WTC11 (cell line): ENCODE results near the gene EDN2. TPM values are rescaled to one million over a fixed set of nuclear protein-coding genes. Genes with fewer than 3 reads are reported as not detected.

Source experiments
- ATAC-seq: fragments of 200-7000 bp; cut with Tn5 transposase; 2 replicates; pipeline ENCODE4 v1.10.0; 2021; ENCODE audit warnings: mild to moderate bottlenecking, moderate library complexity
- CTCF ChIA-PET: fragments of 300-600 bp; sonication (Branson Sonifier 250); formaldehyde crosslinking; loops from one replicate; lab custom pipeline; 2021; ENCODE audit warnings: antibody characterized with exemption; lab: Charles Lee
- POLR2A ChIA-PET: fragments of 350-600 bp; sonication (Branson Sonifier 250); formaldehyde crosslinking; loops from one replicate; lab custom pipeline; 2021; ENCODE audit warnings: antibody characterized with exemption; lab: Charles Lee
- DNase-seq: peaks from one replicate; pipeline ENCODE4 v3.0.0; 2021; ENCODE audit warnings: low spot score
- H3K27ac Mint-ChIP-seq: 2 replicates; pipeline ENCODE4 v1.8.0; 2021; ENCODE audit warnings: mixed read lengths
- H3K27me3 Mint-ChIP-seq: 2 replicates; pipeline ENCODE4 v1.8.0; 2021; ENCODE audit warnings: low read depth, mild to moderate bottlenecking, moderate library complexity, mixed read lengths
- H3K36me3 Mint-ChIP-seq: 2 replicates; pipeline ENCODE4 v1.8.0; 2021; ENCODE audit warnings: mixed read lengths
- H3K4me1 Mint-ChIP-seq: 2 replicates; pipeline ENCODE4 v1.8.0; 2022; ENCODE audit warnings: mixed read lengths
- H3K4me3 Mint-ChIP-seq: 2 replicates; pipeline ENCODE4 v1.8.0; 2021; ENCODE audit warnings: mild to moderate bottlenecking, moderate library complexity, mixed read lengths
- H3K9me3 Mint-ChIP-seq: 2 replicates; pipeline ENCODE4 v1.8.0; 2021; ENCODE audit warnings: mixed read lengths
- CTCF ChIP-seq: fragments of 200-600 bp; IDR thresholded peaks from 2 replicates; pipeline ENCODE4 v1.8.0; 2022; ENCODE audit warnings: antibody characterized with exemption
- E2F4 ChIP-seq: sonication (generic); formaldehyde crosslinking; IDR thresholded peaks from 2 replicates; pipeline ENCODE4 v1.8.1; 2022; ENCODE audit warnings: low read depth, mild to moderate bottlenecking, moderate library complexity, missing genetic modification reagents, borderline replicate concordance
- FOXK1 ChIP-seq: sonication (generic); formaldehyde crosslinking; IDR thresholded peaks from 2 replicates; pipeline ENCODE4 v1.8.0; 2022; ENCODE audit warnings: mild to moderate bottlenecking, moderate library complexity, missing genetic modification reagents
- IRF1 ChIP-seq: sonication (generic); formaldehyde crosslinking; IDR thresholded peaks from 2 replicates; pipeline ENCODE4 v1.8.0; 2023; ENCODE audit warnings: missing genetic modification reagents
- NFE2L1 ChIP-seq: sonication (generic); formaldehyde crosslinking; IDR thresholded peaks from 2 replicates; pipeline ENCODE4 v1.8.1; 2023; ENCODE audit warnings: missing genetic modification reagents
- NR3C1 ChIP-seq: sonication (generic); formaldehyde crosslinking; conservative IDR thresholded peaks from 2 replicates; pipeline ENCODE4 v1.8.1; 2023; ENCODE audit warnings: low read depth, mild to moderate bottlenecking, missing genetic modification reagents
- OVOL2 ChIP-seq: fragments of 250-450 bp; sonication (Bioruptor Pico); IDR thresholded peaks from 2 replicates; pipeline ENCODE4 v1.9.0; 2021; ENCODE audit warnings: mild to moderate bottlenecking, borderline replicate concordance
- PREB ChIP-seq: sonication (generic); formaldehyde crosslinking; IDR thresholded peaks from 2 replicates; pipeline ENCODE4 v1.8.1; 2022; ENCODE audit warnings: mild to moderate bottlenecking, missing genetic modification reagents, moderate library complexity, borderline replicate concordance
- RORB ChIP-seq: fragments of 250-450 bp; sonication (Bioruptor Pico); IDR thresholded peaks from 2 replicates; pipeline ENCODE4 v1.9.0; 2021; ENCODE audit warnings: mild to moderate bottlenecking
- SP1 ChIP-seq: sonication (generic); formaldehyde crosslinking; conservative IDR thresholded peaks from 2 replicates; pipeline ENCODE4 v1.8.1; 2022; ENCODE audit warnings: missing genetic modification reagents
- TEAD1 ChIP-seq: sonication (generic); formaldehyde crosslinking; IDR thresholded peaks from 2 replicates; pipeline ENCODE4 v1.8.0; 2022; ENCODE audit warnings: mild to moderate bottlenecking, missing genetic modification reagents
- TEAD4 ChIP-seq: sonication (generic); formaldehyde crosslinking; IDR thresholded peaks from 2 replicates; pipeline ENCODE4 v1.8.0; 2022; ENCODE audit warnings: mild to moderate bottlenecking, missing genetic modification reagents
- TP53 ChIP-seq: sonication (generic); formaldehyde crosslinking; IDR thresholded peaks from 2 replicates; pipeline ENCODE4 v1.8.1; 2023; ENCODE audit warnings: mild to moderate bottlenecking, missing genetic modification reagents
- ZBTB21 ChIP-seq: sonication (generic); formaldehyde crosslinking; IDR thresholded peaks from 2 replicates; pipeline ENCODE4 v1.8.1; 2023; ENCODE audit warnings: mild to moderate bottlenecking, missing genetic modification reagents, borderline replicate concordance
- ZNF281 ChIP-seq: sonication (generic); formaldehyde crosslinking; IDR thresholded peaks from 2 replicates; pipeline ENCODE4 v1.8.0; 2023; ENCODE audit warnings: mild to moderate bottlenecking, missing genetic modification reagents
- ZNF396 ChIP-seq: fragments of 250-450 bp; sonication (Bioruptor Pico); IDR thresholded peaks from 2 replicates; pipeline ENCODE4 v1.8.0; 2021; ENCODE audit warnings: mild to moderate bottlenecking, moderate library complexity, borderline replicate concordance
- total RNA-seq: library from RNA; stranded (reverse); gene quantifications from 3 replicates; pipeline ENCODE4 v1.2.3, GENCODE V29; 2021
- TF ChIP-seq, protein P1 (sequence below): sonication (generic); formaldehyde crosslinking; IDR thresholded peaks from 2 replicates; pipeline ENCODE4 v1.8.0; 2022; ENCODE audit warnings: mild to moderate bottlenecking, missing genetic modification reagents
- TF ChIP-seq, protein P2 (sequence below): sonication (generic); formaldehyde crosslinking; IDR thresholded peaks from 2 replicates; pipeline ENCODE4 v1.8.1; 2023; ENCODE audit warnings: mild to moderate bottlenecking, missing genetic modification reagents, moderate library complexity

The EDN2 gene
- total RNA-seq, 1 experiment from 2014 or later, result 0.33 TPM

- CTCF ChIA-PET, result interaction anchor here (0.5 to 6.3 kb wide), 21 partner anchors 8 to 657 kb away, joined by 3 to 84 read pairs (median 10); partner anchors contain the start of gene EDN2
- peaks cover 15% of the 10 kb centered on the region for H3K27me3 Mint-ChIP-seq
- no peak for TF ChIP-seq TEAD4 (CRISPR knock-in tag)
- no peak for TF ChIP-seq ZBTB21 (CRISPR knock-in tag)
- TF ChIP-seq, protein P1, sequence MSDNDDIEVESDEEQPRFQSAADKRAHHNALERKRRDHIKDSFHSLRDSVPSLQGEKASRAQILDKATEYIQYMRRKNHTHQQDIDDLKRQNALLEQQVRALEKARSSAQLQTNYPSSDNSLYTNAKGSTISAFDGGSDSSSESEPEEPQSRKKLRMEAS (CRISPR knock-in tag), result no peak
- no peak for TF ChIP-seq ZNF281 (CRISPR knock-in tag)
- TF ChIP-seq PREB (CRISPR knock-in tag), result no peak
- no peak for TF ChIP-seq SP1
- no peak for TF ChIP-seq E2F4 (CRISPR knock-in tag)
- TF ChIP-seq RORB (CRISPR knock-in tag), result no peak
- no peak for TF ChIP-seq IRF1
- TF ChIP-seq NFE2L1 (CRISPR knock-in tag), result no peak
- TF ChIP-seq CTCF, result no peak
- no peak for TF ChIP-seq FOXK1 (CRISPR knock-in tag)
- no peak for TF ChIP-seq NR3C1 (CRISPR knock-in tag)
- TF ChIP-seq, protein P2, sequence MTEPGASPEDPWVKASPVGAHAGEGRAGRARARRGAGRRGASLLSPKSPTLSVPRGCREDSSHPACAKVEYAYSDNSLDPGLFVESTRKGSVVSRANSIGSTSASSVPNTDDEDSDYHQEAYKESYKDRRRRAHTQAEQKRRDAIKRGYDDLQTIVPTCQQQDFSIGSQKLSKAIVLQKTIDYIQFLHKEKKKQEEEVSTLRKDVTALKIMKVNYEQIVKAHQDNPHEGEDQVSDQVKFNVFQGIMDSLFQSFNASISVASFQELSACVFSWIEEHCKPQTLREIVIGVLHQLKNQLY (CRISPR knock-in tag), result no peak
- TF ChIP-seq TP53 (CRISPR knock-in tag), result no peak
- TF ChIP-seq TEAD1 (CRISPR knock-in tag), result no peak
- no peak for TF ChIP-seq ZNF396
- TF ChIP-seq OVOL2 (CRISPR knock-in tag), result no peak
- TF ChIP-seq, all 79 proteins: peak for 0
- H3K27ac Mint-ChIP-seq, result no peak overlapping the region
- DNase-seq (no peak), ATAC-seq (no peak)
- H3K36me3 Mint-ChIP-seq, result no peaks in the 10 kb centered on the region
- POLR2A ChIA-PET, result no interaction called here
- peak overlapping the region; percentile 63 for H3K4me3 Mint-ChIP-seq
- no peaks in the 10 kb centered on the region for H3K9me3 Mint-ChIP-seq
- peaks cover 12% of the 10 kb centered on the region for H3K4me1 Mint-ChIP-seq
Observed at GRCh38 chr1:41517062-41517438, 32.6 kb upstream of the EDN2 start.
